Thoracic aorta (tissue), 2 donors: ENCODE results near the gene DPP4. TPM values are rescaled to one million over a fixed set of nuclear protein-coding genes. Genes with fewer than 3 reads are reported as not detected.

Source experiments
- ATAC-seq: fragments of 150-250 bp; one replicate; pipeline ENCODE4 v1.8.0; 2017; ENCODE audit warnings: low read depth; ENCODE audit not compliant: insufficient number of reproducible peaks, low FRiP score
- DNase-seq: peaks from one replicate; pipeline ENCODE4 v3.0.0-alpha.2; 2020; ENCODE audit warnings: low spot score
- H3K27ac ChIP-seq, 2 donors: fragments of 200-600 bp; sonication (generic); 1 replicate in 1 of 2; 2 replicates in 1 of 2; pipeline ENCODE4 v1.5.1; 2016; ENCODE audit warnings: mild to moderate bottlenecking in 2 of 2, moderate library complexity in 2 of 2
- H3K27me3 ChIP-seq: fragments of 200-600 bp; sonication (generic); replicated peaks from 2 replicates; pipeline ENCODE4 v1.6.0; 2016; ENCODE audit warnings: mild to moderate bottlenecking; ENCODE audit not compliant: insufficient read depth
- H3K36me3 ChIP-seq: fragments of 200-600 bp; sonication (generic); one replicate; pipeline ENCODE4 v1.5.1; 2016
- H3K4me1 ChIP-seq, 2 donors: fragments of 200-600 bp; sonication (generic); 1 replicate in 1 of 2; 2 replicates in 1 of 2; pipeline versions ENCODE4 v1.5.1 to v1.6.0; 2016; ENCODE audit warnings: low read depth in 2 of 2, mild to moderate bottlenecking in 1 of 2; ENCODE audit not compliant: control insufficient read depth in 1 of 2
- H3K4me3 ChIP-seq: fragments of 200-600 bp; sonication (generic); 2 replicates; pipeline ENCODE4 v1.5.1; 2016; ENCODE audit warnings: mild to moderate bottlenecking
- H3K9me3 ChIP-seq: fragments of 200-600 bp; sonication (generic); 2 replicates; pipeline ENCODE4 v1.5.1; 2016
- total RNA-seq, 2 donors: library from RNA; depleted of rRNA; stranded (reverse); fragments of >200 nt; gene quantifications; one replicate each; pipeline versions ENCODE4 v1.1.0 to v1.2.3, GENCODE V29; 2016
- TF ChIP-seq, protein P1 (sequence below): fragments of 200-600 bp; sonication (generic); IDR thresholded peaks from one replicate; pipeline ENCODE4 v1.5.1; 2019; ENCODE audit warnings: antibody characterized with exemption

DPP4 gene
- total RNA-seq, 2 donors from 2014 or later, result 2.0 to 2.1 TPM

DNA sequence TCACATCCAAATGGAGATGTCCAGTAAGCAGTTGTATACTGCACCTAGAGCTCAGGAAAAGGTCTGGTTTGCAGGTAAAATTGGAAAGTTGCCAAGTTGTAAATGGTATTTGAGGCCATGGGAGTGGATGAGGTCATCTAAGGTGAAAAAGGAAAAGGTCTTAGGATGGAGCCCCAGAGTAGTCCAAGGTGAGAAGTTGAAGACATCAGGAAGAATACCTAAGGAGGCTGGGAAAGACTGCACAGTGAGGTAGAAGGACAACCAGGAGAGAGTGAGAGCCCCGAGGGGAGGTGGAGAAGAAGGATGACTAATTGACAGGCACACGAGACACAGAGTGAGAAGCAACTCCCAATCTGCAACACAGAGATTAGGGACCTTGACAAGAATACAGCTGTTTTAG, 10.7 kb downstream of the DPP4 start:
- Histone ChIP-seq H3K4me3 (no peak overlapping the region), H3K4me1 (no peaks in the 10 kb centered on the region), H3K27ac (no peak overlapping the region), H3K9me3 (no peaks in the 10 kb centered on the region), H3K27me3 (no peaks in the 10 kb centered on the region), H3K36me3 (no peaks in the 10 kb centered on the region)
- DNase-seq (no peak), ATAC-seq (no peak)
- TF ChIP-seq, protein P1, sequence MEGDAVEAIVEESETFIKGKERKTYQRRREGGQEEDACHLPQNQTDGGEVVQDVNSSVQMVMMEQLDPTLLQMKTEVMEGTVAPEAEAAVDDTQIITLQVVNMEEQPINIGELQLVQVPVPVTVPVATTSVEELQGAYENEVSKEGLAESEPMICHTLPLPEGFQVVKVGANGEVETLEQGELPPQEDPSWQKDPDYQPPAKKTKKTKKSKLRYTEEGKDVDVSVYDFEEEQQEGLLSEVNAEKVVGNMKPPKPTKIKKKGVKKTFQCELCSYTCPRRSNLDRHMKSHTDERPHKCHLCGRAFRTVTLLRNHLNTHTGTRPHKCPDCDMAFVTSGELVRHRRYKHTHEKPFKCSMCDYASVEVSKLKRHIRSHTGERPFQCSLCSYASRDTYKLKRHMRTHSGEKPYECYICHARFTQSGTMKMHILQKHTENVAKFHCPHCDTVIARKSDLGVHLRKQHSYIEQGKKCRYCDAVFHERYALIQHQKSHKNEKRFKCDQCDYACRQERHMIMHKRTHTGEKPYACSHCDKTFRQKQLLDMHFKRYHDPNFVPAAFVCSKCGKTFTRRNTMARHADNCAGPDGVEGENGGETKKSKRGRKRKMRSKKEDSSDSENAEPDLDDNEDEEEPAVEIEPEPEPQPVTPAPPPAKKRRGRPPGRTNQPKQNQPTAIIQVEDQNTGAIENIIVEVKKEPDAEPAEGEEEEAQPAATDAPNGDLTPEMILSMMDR, result no peak

DNA sequence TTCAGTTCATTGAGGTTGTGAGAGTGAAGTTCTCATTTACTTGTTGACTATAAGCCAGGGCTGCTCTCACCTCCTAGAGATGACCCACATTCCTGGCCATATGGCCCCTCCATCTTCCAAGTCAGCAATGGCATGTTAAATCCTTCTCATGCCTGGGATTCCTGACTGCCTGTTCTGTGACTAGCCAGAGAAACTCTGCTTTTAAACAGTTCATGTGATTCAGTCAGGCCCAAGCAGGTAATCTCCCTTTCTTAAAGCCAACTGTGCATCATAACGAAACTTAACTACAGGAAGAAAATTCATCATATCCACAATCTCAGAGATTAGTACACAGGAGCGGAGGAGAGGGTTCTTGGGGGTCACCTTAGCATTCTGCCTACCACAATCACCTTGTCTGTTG, 11.5 kb downstream of the DPP4 start:
- Histone ChIP-seq H3K9me3 (no peaks in the 10 kb centered on the region), H3K36me3 (no peaks in the 10 kb centered on the region), H3K27me3 (no peaks in the 10 kb centered on the region), H3K4me3 (no peak overlapping the region), H3K27ac (no peak overlapping the region), H3K4me1 (no peaks in the 10 kb centered on the region)
- TF ChIP-seq, protein P1, result no peak
- DNase-seq, result no peak
- ATAC-seq, result no peak

DNA sequence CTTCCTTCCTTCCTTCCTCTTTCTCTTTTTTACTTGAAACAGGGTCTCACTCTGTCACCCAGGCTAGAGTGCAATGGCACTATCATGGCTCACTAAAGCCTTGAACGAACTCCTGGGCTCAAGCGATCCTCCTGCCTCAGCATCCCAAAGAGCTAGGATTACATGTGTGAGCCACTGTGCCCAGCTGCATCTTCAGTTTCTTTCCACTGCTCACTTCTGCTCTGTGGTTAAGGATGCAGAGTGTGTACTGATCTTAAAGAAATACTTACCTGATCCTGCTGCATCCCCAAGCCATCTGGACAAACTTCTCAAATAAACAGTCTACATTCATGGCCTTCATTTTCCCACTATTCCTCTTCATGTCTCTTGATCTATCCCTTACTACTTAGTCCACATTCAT, 13.0 kb downstream of the DPP4 start:
- TF ChIP-seq, protein P1, result no peak
- Histone ChIP-seq H3K9me3 (no peaks in the 10 kb centered on the region), H3K27ac (no peak overlapping the region), H3K27me3 (no peaks in the 10 kb centered on the region), H3K4me3 (no peak overlapping the region), H3K4me1 (no peaks in the 10 kb centered on the region), H3K36me3 (no peaks in the 10 kb centered on the region)
- DNase-seq (no peak), ATAC-seq (no peak)

DNA sequence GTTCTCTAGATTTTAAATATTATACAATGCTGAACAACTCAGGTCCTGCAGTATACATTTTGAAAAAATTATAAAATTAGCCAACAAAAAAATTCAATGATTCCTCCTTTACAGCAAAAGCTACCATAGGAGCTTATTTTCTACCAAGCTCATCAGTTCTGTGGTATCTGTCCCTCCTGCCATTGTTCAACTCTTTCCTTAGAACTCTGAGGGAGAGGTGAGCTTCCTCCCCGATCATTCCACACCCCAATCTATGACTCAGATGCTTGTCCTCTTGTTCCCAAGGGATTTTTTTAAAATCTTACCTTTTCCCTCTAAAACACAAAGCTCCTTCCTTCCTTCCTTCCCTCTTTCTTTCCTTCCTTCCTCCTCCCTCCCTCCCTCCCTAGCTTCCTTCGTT, 13.5 kb downstream of the DPP4 start:
- Histone ChIP-seq H3K4me1 (no peaks in the 10 kb centered on the region), H3K36me3 (no peaks in the 10 kb centered on the region), H3K9me3 (no peaks in the 10 kb centered on the region), H3K27me3 (no peaks in the 10 kb centered on the region), H3K27ac (no peak overlapping the region), H3K4me3 (no peak overlapping the region)
- TF ChIP-seq, protein P1, result no peak
- DNase-seq (no peak), ATAC-seq (no peak)

DNA sequence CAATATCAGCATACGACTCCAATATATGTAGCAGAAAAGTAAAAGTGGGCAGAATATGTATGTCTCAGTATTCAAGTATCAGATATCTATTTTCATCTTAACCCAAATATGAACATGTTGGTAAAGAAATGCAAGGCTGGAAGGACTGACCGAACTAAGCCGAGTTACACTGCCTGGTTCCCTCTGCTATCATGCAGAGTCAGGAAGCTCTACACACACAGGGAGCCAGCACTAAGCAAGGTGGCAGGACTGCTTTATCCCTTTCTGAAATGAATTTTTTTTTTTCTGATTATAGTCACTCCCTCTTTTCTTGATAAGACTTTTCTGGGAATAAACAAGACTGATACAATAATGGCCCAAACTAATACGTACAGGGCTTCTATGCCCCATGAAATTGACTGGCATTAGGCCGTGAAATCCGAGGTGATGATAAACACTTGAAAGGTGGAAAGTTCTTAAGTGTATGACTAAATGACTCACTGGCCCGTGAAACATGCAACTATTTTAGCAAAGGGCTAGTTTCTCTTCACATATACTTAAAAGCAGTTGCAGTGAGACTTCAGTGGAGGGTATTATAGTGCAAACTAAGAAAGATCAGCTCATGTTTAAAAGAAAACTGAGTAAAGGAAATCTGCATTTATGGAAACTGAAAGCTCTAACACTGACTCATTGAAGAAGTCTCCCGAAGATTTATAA, 14.9 kb downstream of the DPP4 start:
- no peaks in the 10 kb centered on the region for H3K36me3 ChIP-seq
- ATAC-seq, result no peak
- no peak overlapping the region for H3K27ac ChIP-seq
- H3K4me3 ChIP-seq, result no peak overlapping the region
- no peak for DNase-seq
- TF ChIP-seq, protein P1, result no peak
- H3K27me3 ChIP-seq, result no peaks in the 10 kb centered on the region
- no peaks in the 10 kb centered on the region for H3K9me3 ChIP-seq
- H3K4me1 ChIP-seq, result no peaks in the 10 kb centered on the region
